ENCODE results near the gene ATP2B1.

Gene ATP2B1

GRCh38 chr12:89665556-89665955 is 43.1 kb downstream of the ATP2B1 start:
- no peak for TF ChIP-seq CTCF (conservative IDR thresholded peaks at IDR 0.05)
- no peak overlapping the region for H3K27ac ChIP-seq

- H3K27ac ChIP-seq: peak overlapping the region; percentile 16; the same call in 1 of the 2 replicates
- no peak for TF ChIP-seq CTCF (conservative IDR thresholded peaks at IDR 0.05)
These were observed 44.2 kb downstream of the ATP2B1 start for GRCh38 chr12:89664441-89664840.

GRCh38 chr12:89663577-89664357 is 44.9 kb downstream of the ATP2B1 start:
- H3K27ac ChIP-seq: peak overlapping the region; percentile 16; the same call in 1 of the 2 replicates
- TF ChIP-seq CTCF (conservative IDR thresholded peaks at IDR 0.05): no peak

GRCh38 chr12:89662623-89663022 is 46.0 kb downstream of the ATP2B1 start:
- no peak overlapping the region for H3K27ac ChIP-seq
- TF ChIP-seq CTCF (conservative IDR thresholded peaks at IDR 0.05): no peak

GRCh38 chr12:89661706-89662330 is 46.8 kb downstream of the ATP2B1 start:
- no peak overlapping the region for H3K27ac ChIP-seq
- TF ChIP-seq CTCF (conservative IDR thresholded peaks at IDR 0.05): no peak

- H3K27ac ChIP-seq: no peak overlapping the region
- TF ChIP-seq CTCF (conservative IDR thresholded peaks at IDR 0.05): no peak
These were observed 50.9 kb downstream of the ATP2B1 start for GRCh38 chr12:89657739-89658138.

- TF ChIP-seq CTCF (conservative IDR thresholded peaks at IDR 0.05): no peak
- H3K27ac ChIP-seq: no peak overlapping the region
These were observed 51.6 kb downstream of the ATP2B1 start for GRCh38 chr12:89657066-89657465.
